Myocyte (in vitro differentiated cells): ENCODE results near the gene AQP5. TPM values are rescaled to one million over a fixed set of nuclear protein-coding genes. Genes with fewer than 3 reads are reported as not detected.

Source experiments
- DNase-seq: peaks from one replicate; pipeline ENCODE4 v3.0.0-alpha.2; 2012; ENCODE audit warnings: low read depth
- total RNA-seq: library from RNA; depleted of rRNA; stranded (reverse); fragments of >200 nt; gene quantifications from 2 replicates; pipeline ENCODE4 v1.2.3, GENCODE V29; 2014

The AQP5 gene
- total RNA-seq, 1 donor from 2014 or later, result not detected

DNA sequence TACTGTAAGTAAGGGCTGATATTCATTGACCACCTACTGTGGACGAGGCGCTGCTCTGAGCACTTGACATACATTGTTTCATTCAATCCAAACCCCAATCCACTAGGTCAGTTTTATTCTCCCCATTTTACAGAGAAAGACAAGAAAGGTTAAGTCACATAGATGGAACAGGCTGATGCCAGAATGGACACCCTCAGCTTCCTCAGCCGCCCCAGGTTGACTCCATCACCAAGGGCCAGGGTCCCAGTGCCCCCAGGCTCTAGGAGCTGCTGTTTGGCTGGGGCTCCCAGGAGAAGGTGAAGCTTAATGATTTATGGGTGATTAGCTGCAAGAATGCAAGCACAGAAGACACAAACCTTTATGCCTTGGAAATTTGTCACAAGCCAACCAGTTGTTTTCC is 11.8 kb upstream of the AQP5 start:
- DNase-seq, result no peak

DNA sequence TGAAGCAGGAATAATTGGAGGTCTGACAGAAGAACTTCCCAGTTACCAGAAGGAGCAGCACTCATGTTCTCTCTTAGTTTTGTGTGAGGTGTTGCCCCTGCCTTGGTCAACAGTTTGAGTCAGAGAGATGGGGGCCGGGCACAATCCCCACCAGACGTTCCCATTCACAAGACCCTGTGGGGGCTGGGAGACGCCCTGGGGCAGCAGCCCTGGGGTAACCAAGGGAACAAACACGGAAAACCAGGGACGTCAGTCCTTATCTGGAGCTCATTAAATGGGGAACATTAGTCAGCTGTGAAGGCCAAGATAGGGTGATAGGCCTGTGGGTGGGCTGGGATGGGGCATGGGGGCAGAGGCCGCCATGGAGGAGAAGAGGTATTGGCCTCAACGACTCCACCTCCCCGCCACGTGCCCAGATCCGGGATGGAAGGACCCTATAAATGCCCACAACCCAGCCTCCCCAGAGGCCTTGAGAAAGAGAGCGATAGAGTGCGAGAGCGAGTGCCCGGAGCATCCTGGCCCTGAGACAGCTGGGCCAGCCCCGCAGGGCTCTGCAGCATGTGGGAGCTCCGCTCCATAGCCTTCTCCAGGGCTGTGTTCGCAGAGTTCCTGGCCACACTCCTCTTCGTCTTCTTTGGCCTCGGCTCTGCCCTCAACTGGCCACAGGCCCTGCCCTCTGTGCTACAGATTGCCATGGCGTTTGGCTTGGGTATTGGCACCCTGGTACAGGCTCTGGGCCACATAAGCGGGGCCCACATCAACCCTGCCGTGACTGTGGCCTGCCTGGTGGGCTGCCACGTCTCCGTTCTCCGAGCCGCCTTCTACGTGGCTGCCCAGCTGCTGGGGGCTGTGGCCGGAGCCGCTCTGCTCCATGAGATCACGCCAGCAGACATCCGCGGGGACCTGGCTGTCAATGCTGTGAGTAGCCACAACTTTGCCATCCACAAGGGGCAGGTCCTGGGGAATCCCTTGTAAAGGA is 11.1 kb upstream of the AQP5 start, which contains the start of gene AQP2:
Gene AQP2, plus strand, starts transcription at position 465 of the 979 bp plus-strand sequence. Its CDS starts 94 bp downstream, at position 559.
- DNase-seq, result no peak

DNA sequence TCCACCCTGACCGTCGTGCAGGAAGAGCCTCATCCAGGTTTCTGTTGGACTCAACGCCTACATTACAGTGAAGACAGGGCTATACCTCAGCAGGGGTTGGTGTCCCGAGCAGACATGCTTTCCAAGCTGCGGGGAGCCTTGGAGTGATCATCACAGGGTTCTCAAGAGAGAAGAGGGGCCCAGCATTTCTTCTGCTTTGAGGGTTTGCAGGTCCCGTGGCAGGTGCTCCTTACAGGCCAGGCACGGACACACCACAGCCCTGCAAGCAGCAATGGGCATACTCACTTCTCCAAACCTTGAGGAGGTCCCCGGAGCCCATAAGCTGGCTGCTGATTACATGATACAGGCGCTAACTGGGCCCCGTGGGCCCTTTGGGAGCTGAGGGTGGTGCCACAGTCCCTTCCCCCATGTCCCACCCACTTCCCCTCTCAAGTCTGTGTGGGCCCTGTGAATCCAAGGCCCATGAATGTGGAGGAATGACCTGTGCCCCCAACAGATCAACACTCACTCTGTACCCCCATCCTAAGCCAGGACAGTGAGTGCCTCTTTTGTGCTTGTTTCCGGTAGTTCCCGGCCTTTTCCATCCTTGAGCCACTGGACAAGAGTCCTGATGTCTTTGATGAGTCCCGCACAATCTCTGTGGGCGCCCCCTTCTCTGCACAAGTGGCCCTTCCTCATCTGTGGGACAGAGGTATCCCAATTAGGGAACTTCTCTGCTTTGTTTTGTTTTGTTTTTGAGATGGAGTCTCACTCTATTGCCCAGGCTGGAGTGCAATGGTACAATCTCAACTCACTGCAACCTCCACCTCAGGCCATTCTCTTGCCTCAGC is 10.0 kb upstream of the AQP5 start:
- DNase-seq, result no peak

DNA sequence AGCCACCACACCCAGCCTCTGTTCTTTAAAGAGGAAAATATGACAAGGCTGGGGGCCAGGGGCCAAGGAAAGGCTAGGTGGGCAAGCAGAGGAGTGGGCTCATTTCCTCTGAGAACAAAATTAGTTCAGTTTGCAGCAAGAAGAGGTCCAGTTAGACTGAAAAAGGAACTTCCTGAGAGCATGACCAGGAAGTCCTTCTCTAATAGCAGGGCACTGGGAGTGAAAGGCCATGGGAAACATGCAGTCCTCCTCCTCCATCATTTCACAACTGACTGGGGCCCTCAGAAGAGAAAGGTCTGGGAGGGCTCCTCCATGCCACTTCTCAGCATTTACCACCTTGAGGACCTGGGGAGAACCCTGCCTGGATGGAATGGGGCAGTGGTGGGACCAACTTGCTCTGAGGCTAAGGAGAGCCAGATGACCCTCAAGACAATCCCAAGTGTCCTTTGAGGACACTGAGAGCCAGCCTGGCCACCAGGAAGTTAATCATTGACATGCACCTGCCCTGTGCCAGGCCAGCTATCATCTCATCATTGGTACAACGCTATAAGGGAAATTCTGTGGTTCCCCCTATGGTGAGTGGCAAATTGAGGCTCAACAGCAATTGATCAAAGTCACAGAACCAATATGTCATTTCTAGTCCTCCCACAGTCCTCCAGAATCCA is 9.1 kb upstream of the AQP5 start:
- DNase-seq, result no peak

DNA sequence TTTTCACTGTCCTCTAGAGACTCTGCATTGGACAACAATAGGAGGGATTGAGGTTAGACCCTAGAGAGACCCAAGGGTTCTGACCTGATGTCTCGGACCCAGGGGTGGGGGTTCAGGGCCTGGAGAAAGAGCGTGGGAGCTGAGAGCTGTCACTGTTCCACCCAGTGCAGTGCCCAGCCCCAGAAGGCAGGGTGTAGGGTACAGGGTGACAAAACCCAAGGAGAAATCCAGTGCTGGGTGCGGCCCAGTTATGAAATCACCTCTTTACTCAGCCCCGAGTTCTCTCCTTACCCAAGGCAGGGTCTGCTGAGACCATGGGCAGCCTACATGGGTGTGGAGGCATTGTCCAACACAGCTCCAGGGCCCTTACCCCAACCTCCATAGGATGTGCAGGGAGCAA is 8.5 kb upstream of the AQP5 start:
- no peak for DNase-seq

DNA sequence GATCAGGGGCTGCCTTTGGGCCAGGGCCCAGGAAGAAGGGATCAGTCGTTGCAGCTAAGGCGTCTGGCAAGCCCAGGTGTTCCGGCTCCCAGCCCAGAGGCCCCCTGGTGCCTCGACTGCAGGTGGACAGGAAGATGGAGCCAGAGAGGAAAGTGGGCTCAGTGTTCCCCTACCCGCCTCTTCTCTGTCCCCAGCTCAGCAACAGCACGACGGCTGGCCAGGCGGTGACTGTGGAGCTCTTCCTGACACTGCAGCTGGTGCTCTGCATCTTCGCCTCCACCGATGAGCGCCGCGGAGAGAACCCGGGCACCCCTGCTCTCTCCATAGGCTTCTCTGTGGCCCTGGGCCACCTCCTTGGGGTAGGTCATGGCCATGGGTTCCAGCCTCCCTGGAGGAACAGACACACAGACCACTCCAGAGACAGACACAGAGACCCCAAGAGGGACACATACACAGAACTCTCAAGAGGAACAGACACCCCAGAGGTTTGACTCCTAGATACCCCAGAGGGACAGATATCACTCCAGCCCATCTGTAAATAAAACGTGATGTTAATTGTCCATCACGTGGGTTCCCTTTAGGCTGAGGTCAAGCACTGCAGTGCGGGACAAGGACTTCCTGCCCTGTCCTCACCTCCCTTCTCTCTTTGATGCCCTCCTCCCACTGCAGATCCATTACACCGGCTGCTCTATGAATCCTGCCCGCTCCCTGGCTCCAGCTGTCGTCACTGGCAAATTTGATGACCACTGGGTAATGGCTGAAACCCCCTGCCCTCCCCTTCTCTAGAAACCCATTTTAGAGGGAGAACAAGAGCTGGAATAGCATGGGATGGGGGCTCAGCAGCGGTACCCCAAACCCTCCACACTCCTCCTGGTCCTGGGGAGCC is 7.5 kb upstream of the AQP5 start:
- DNase-seq, result no peak

DNA sequence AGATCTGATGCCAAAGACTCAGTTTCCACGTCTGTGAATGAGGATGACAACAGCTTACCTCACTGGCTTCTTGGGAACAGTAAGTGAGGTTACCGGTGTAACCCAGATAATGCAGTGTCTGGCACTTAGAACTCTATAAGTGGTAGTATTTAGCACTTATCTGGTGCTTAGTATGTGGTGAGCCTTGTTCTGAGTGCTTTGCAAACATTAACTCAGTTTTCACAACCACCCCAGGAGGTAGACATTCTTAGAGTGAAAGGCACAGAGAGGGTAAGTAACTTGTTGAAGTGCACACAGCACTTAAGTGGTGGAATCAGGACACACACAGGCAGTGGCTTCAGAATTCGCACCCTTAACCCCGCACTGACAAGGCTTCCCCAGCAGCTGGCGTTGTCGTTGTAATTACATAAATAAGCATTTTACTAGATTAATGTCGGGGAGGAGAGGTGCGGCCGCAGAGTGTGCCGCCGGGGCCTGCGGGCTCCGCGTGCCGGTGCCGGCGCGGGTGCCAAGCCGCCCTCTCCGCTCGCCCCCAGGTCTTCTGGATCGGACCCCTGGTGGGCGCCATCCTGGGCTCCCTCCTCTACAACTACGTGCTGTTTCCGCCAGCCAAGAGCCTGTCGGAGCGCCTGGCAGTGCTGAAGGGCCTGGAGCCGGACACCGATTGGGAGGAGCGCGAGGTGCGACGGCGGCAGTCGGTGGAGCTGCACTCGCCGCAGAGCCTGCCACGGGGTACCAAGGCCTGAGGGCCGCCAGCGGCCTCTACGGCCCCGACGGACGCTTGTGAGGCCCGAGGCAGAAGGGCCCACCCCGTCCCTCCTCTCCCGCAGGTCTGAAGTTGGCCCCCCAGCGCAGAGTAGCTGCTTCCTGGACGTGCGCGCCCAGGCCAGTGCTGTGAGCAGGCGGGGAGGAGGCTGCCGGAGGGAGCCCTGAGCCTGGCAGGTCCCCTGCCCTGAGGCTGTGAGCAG is 6.5 kb upstream of the AQP5 start:
- no peak for DNase-seq

DNA sequence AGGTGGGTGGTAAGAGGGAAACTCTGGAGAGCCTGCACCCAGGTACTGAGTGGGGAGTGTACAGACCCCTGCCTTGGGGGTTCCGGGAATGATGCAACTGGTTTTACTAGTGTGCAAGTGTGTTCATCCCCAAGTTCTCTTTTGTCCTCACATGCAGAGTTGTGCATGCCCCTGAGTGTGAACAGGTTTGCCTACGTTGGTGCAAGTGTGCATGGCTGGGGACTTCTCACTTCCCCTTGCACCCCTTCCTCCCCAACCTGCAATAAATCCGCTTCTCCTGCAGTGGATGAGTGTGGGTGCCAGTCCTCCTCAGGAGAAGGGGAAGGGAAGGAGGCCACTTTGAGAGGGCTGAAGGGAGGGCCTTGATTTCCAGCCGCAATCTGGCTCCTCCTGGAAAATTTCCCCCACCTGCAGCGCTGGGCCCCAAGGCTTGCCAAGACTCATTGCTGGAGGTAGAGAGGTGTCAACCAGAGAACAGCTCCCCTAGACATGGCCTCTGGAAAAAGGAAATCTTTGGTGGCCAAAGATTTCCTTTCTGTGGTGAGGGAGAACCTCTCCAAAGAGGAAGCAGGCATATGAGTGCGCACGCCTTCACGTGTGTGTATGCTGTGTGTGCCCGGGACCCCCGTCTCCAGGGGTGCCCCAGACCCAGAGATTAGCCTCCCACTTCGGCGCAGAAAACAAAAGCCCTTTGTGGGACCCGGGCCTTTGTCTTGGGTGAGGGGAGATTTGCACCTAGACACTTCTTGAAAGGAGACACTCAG is 5.6 kb upstream of the AQP5 start:
- no peak for DNase-seq

DNA sequence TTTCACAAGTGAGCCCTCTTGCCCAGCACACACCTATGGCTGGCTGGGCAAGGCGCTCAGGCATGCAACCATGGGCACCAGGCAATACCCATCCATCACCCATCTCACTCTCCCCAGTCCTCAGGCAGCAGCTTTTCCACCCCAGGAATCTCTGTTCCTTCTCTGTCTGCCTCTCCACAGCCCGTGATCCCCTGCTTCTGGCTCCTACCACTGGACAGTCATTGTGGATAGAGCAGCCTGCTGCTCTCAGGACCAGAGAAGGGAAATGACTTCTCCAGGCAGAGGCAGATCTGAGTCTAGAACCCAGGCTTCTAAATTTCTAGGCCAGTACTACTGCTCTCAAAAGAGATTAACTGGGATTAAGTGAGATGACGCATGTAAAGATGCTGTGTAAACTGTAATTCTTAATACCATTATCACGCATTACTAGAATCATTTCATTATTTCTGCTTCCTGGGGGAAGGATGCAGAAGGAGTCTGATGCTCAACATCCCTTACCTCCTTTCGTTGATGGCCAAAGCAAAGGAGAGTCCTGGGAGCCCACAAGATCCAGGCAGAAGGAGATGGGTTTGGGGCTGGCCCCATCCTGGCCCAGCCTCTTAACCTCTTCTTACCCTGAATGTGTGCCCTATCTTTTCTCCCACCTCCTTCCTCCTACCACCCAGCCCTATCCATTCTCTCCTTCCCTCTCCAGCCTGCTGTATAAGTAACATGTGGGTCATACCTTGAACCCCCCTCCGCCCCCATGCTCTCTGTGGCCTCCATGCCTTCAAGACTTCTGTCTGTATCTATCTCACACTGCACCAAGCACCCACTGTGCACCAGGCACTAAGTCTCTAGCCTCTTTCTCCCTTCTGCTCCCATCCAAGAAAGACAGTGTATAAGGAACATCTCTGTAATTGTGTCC is 4.8 kb upstream of the AQP5 start:
- no peak for DNase-seq

DNA sequence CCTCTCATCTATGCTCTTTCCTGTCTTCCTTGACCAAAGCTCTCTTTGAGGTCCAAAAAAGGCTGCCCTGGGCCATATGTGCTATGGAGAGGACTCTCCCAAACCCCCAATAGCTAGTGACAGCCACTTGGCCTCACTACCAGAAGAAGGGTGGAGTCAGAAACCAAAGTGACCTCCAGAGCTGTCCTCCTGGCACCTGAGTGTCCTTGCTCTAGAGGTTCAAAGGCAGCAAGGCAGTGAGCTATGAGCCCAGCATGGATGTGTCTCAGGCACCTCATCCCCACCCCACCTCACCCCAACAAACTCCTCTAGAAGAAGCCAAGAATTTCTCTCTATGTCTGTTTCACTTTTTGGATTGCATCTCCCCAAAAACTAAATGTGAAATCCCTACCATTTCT is 4.1 kb upstream of the AQP5 start:
- DNase-seq, result no peak

DNA sequence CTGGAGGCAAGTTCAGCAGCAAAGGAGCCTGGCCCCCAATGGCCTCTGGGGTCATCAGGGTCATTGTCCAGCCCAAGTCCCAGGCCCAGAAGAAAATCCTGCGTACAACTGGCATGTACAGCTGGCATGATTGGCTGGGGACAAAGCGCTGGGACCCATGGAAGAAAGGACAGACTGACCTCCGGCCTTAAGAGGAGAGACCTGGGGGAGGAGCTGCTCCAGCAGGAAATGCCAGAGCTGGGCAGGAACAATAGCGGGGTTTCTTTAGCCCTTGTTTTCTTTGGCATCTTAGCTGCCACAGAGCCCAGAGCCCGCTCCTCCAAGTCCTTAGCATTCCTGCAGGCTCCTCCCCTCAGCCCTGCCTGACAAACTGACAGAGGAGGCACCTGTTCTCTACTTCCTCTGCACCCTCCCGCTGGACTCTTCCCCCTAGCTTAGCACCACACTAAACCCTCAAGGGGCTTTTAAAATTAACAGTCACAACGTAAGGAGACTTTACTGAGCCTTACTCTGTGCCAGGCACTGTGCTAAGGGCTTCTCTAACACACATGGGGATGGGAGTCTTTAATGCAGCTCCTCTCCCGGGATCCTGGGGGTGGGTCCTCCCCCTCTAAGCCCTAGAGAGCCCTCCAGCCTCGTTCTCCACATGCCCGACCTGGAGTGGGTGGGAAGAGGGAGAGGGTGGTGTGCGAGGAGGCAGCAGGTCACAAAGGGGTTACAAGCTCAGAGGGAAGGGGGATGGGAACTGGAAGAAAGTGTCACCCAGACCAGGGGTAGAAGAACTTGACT is 1.8 kb upstream of the AQP5 start:
- DNase-seq, result peak; percentile 92

DNA sequence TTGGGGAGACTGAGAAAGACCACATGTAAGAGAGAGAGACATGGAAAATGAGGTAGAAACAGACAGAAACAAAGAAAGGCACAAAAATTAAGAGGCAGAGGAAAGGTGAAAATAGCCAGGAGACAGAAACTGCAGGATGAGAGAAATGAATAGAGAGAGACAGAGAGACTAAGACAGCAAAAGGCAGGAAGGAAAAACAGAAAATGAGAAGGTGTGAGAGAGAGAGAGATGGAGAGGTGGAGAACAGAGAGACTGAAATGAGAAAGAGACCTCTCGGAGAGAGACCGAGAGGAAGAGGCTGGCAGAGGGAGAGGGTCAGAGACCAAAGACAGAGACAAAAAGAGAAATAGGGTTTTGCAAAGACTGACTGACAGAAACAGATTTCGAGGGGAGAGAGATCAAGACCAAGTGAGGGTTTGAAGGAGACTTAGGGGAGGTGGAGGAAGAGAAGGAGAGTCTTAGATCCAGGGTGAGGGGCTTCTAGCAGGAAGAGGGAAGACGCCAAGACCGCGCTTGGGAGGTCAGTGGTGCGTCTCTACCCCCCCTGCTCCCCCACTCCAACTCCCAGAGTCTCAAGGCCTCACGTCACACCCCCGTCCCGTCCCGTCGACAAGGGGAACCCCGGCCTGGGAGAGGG is 1.1 kb upstream of the AQP5 start:
- no peak for DNase-seq

DNA sequence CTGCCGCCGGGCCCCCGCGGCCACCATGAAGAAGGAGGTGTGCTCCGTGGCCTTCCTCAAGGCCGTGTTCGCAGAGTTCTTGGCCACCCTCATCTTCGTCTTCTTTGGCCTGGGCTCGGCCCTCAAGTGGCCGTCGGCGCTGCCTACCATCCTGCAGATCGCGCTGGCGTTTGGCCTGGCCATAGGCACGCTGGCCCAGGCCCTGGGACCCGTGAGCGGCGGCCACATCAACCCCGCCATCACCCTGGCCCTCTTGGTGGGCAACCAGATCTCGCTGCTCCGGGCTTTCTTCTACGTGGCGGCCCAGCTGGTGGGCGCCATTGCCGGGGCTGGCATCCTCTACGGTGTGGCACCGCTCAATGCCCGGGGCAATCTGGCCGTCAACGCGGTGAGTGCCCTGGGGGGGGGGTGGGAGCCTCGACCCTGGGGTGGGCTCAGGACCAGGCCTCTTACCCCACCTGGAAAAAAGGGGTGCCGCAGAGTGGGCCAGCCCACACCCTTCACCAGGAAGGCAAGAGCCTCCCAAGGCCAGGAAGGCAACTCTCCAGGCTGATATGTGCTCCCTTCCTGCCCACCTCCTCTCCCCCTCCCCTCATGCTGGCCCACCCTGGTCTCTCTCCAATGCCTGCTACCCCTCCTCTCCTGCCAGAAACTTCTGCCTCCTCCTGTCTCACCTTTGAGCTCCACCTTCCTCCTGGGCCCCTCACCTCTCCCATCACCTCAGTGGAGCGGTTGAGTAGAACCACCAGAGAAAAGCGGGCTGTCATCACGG is 507 bp downstream of the AQP5 start:
- DNase-seq, result no peak

DNA sequence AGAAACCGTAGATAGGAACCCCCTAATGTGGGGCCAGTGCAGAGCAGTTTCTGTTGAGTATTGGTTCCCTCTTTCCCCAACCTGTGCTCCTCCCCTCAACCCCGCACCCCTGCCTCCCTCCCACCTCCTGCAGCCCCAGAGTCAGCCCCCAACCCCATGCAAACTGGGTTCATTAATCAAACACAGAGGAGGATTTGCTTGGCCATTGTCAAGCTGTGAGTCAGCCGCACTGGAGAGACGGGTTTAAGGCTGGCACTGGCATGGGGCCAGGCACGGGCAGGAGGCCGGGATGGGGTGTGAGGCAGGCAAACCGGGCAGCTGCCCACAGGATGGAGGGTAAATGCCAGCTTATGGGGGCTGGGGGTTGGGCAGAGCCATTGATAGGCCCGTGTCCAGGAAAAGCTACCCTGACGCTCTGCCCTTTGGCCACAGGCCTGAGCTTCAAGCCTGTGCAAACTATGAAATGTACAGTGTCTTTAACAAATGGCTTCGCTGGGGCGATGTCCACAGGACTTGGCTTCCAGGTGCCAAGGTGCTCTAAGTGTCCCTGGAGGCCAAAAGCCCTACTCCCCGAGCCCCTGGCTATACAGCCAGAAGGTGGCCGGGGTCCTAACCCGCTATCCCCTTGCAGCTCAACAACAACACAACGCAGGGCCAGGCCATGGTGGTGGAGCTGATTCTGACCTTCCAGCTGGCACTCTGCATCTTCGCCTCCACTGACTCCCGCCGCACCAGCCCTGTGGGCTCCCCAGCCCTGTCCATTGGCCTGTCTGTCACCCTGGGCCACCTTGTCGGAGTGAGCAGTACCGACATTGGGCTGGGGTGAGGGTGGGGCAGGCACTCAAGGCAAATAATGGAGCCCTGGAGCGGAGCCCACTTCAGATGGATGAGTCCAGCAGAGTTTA is 1.4 kb downstream of the AQP5 start:
- peak; percentile 93 for DNase-seq
